Caco-2 (cell line): ENCODE data around the gene EXOC6B. TPM values are rescaled to one million over a fixed set of nuclear protein-coding genes. Genes with fewer than 3 reads are reported as not detected.

Experiments used
- BruUV-seq: library from RNA; stranded (reverse); fragments of 400-500 nt; replicated peaks from 2 replicates; lab custom pipeline; 2021; lab: Mats Ljungman, UMichigan
- CTCF ChIA-PET: fragments of 300-600 bp; sonication (Branson Sonifier 250); formaldehyde crosslinking; loops from one replicate; lab custom pipeline; 2022; ENCODE audit warnings: antibody characterized with exemption; lab: Charles Lee
- POLR2A ChIA-PET: fragments of 300-600 bp; sonication (Branson Sonifier 250); formaldehyde crosslinking; loops from one replicate; lab custom pipeline; 2022; ENCODE audit warnings: antibody characterized with exemption; lab: Charles Lee
- DNase-seq, 2 experiments: peaks; one replicate each; pipeline versions ENCODE4 v3.0.0 to v3.0.0-alpha.2; 2020 to 2022
- H3K27me3 ChIP-seq: replicated peaks from 2 replicates; pipeline ENCODE4 v1.6.0; 2011; ENCODE audit warnings: low read length; ENCODE audit not compliant: control insufficient read depth, insufficient read depth
- H3K36me3 ChIP-seq: 2 replicates; pipeline ENCODE4 v1.5.1; 2011; ENCODE audit warnings: low read length; ENCODE audit not compliant: control insufficient read depth, insufficient read depth
- H3K4me1 ChIP-seq: fragments of 250-450 bp; sonication (Bioruptor Pico); 2 replicates; pipeline ENCODE4 v1.5.1; 2020; ENCODE audit warnings: mild to moderate bottlenecking
- H3K4me3 ChIP-seq: 2 replicates; pipeline ENCODE4 v1.5.1; 2011; ENCODE audit warnings: low read depth, mild to moderate bottlenecking, control low read depth, low read length
- H3K9me3 ChIP-seq: fragments of 250-450 bp; sonication (Bioruptor Pico); 2 replicates; pipeline ENCODE4 v1.5.1; 2020; ENCODE audit warnings: mild to moderate bottlenecking, moderate library complexity
- H3K27ac Mint-ChIP-seq: one replicate; pipeline ENCODE4 v1.8.0; 2022; ENCODE audit warnings: mixed read lengths; ENCODE audit not compliant: unreplicated experiment
- H3K27me3 Mint-ChIP-seq: one replicate; pipeline ENCODE4 v1.8.0; 2022; ENCODE audit warnings: mixed read lengths; ENCODE audit not compliant: insufficient read depth, unreplicated experiment
- H3K36me3 Mint-ChIP-seq: one replicate; pipeline ENCODE4 v1.8.0; 2022; ENCODE audit warnings: mild to moderate bottlenecking, mixed read lengths; ENCODE audit not compliant: insufficient read depth, unreplicated experiment
- H3K4me1 Mint-ChIP-seq: one replicate; pipeline ENCODE4 v1.8.0; 2022; ENCODE audit warnings: low read depth, mixed read lengths; ENCODE audit not compliant: unreplicated experiment
- H3K4me3 Mint-ChIP-seq: one replicate; pipeline ENCODE4 v1.8.0; 2022; ENCODE audit warnings: mild to moderate bottlenecking, moderate library complexity, mixed read lengths; ENCODE audit not compliant: unreplicated experiment
- H3K9me3 Mint-ChIP-seq: one replicate; pipeline ENCODE4 v1.8.0; 2022; ENCODE audit warnings: mixed read lengths; ENCODE audit not compliant: unreplicated experiment
- intact Hi-C: fragments of 100-400 bp; cut with micrococcal nuclease; formaldehyde crosslinking; loops from one replicate; pipeline ENCODE4 v1.10.0; 2022; ENCODE audit not compliant: unreplicated experiment
- total RNA-seq: library from RNA; stranded (reverse); gene quantifications from 2 replicates; pipeline ENCODE4 v1.2.3, GENCODE V29; 2022
- TF ChIP-seq, protein P1 (sequence below), 2 experiments: fragments of 200-600 bp in 1 of 2; IDR thresholded peaks; 1 replicate in 1 of 2; 2 replicates in 1 of 2; pipeline versions ENCODE4 v1.5.1 to v1.8.0; 2011 to 2022; ENCODE audit warnings: antibody characterized with exemption in 1 of 2, control low read depth in 1 of 2, inconsistent platforms in 1 of 2, low read depth in 1 of 2, low read length in 1 of 2, mild to moderate bottlenecking in 1 of 2, moderate library complexity in 1 of 2; ENCODE audit not compliant: insufficient read depth in 1 of 2, severe bottlenecking in 1 of 2, unreplicated experiment in 1 of 2

Gene EXOC6B
- total RNA-seq, 1 experiment from 2014 or later: 36.1 TPM

DNA sequence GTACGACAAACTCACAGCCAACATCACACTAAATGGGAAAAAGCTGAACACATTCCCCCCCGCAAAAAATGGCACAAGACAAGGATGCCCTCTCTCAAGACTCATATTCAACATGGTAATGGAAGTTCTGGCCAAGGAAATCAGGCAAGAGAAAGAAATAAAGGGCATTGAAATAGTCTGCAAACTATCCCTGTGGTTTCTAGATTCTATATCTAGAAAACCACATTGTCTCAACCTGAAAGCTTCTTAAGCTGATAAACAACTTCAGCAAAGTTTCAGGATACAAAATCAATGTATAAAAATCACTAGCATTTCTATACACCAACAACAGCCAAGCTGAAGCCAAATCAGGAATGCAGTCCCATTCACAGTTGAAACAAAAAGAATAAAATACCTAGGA lies 383.6 kb downstream of the EXOC6B start:
- POLR2A ChIA-PET: no interaction called here
- Mint-ChIP-seq H3K27ac (no peak overlapping the region), H3K4me1 (no peaks in the 10 kb centered on the region), H3K27me3 (no peaks in the 10 kb centered on the region), H3K4me3 (no peak overlapping the region), H3K36me3 (no peaks in the 10 kb centered on the region), H3K9me3 (no peaks in the 10 kb centered on the region)
- CTCF ChIA-PET: no interaction called here
- no peak for DNase-seq
- Histone ChIP-seq H3K36me3 (no peaks in the 10 kb centered on the region), H3K27me3 (no peaks in the 10 kb centered on the region), H3K9me3 (no peaks in the 10 kb centered on the region), H3K4me1 (no peaks in the 10 kb centered on the region), H3K4me3 (no peak overlapping the region)
- TF ChIP-seq, protein P1, sequence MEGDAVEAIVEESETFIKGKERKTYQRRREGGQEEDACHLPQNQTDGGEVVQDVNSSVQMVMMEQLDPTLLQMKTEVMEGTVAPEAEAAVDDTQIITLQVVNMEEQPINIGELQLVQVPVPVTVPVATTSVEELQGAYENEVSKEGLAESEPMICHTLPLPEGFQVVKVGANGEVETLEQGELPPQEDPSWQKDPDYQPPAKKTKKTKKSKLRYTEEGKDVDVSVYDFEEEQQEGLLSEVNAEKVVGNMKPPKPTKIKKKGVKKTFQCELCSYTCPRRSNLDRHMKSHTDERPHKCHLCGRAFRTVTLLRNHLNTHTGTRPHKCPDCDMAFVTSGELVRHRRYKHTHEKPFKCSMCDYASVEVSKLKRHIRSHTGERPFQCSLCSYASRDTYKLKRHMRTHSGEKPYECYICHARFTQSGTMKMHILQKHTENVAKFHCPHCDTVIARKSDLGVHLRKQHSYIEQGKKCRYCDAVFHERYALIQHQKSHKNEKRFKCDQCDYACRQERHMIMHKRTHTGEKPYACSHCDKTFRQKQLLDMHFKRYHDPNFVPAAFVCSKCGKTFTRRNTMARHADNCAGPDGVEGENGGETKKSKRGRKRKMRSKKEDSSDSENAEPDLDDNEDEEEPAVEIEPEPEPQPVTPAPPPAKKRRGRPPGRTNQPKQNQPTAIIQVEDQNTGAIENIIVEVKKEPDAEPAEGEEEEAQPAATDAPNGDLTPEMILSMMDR (IDR thresholded peaks at IDR 0.05; ENCODE audit: insufficient read depth in 1 of 2, low read depth in 1 of 2, low read length in 1 of 2, severe bottlenecking in 1 of 2, unreplicated experiment in 1 of 2): no peak
- intact Hi-C loops: no loop called here
- BruUV-seq: no TSS peak

DNA sequence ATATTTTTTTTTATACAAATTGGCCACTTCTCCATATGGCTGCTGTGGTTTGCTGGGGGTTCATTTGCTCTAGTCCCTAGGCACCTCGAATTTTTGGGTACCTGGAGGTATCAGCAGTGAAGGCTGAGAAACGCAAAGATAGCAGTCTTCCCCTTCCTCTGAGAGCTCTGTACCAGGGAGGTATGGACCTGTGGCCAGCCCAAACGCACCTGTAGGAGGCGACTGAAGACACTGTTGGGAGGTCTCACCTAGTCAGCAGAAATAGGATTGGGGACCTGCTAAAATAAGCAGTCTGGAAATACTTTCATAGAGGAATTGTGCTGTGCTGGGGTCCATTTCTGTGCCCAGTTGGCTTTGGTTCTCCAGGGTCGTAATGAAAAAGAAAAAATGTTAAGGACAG lies 385.9 kb downstream of the EXOC6B start:
- no peaks in the 10 kb centered on the region for H3K4me1 Mint-ChIP-seq
- H3K27me3 Mint-ChIP-seq: no peaks in the 10 kb centered on the region
- TF ChIP-seq, protein P1 (IDR thresholded peaks at IDR 0.05; ENCODE audit: insufficient read depth in 1 of 2, low read depth in 1 of 2, low read length in 1 of 2, severe bottlenecking in 1 of 2, unreplicated experiment in 1 of 2): no peak
- peaks cover 16% of the 10 kb centered on the region for H3K36me3 Mint-ChIP-seq
- intact Hi-C loops: no loop called here
- Histone ChIP-seq H3K9me3 (no peaks in the 10 kb centered on the region), H3K36me3 (no peaks in the 10 kb centered on the region), H3K27me3 (no peaks in the 10 kb centered on the region), H3K4me1 (no peaks in the 10 kb centered on the region), H3K4me3 (no peak overlapping the region)
- DNase-seq: no peak
- ChIA-PET CTCF (no interaction called here), POLR2A (no interaction called here)
- no TSS peak for BruUV-seq
- no peak overlapping the region for H3K27ac Mint-ChIP-seq
- H3K4me3 Mint-ChIP-seq: no peak overlapping the region
- peaks cover 21% of the 10 kb centered on the region for H3K9me3 Mint-ChIP-seq

DNA sequence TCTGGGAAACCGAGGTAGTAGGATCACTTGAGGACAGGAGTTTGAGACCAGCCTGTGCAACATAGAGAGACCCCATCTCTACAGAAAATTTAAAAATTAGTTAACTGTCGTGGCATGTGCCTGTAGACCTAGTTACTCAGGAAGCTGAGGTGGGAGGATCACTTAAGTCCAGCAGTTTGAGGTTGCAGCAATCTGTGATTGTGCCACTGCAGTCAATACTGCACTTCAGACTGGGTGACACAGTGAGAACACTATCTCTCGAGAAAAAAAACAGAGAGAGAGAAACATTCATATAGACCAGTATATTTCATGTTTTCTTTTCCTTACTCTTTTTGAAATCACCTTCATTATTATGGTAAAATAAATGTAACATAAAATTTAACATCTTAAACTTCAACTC lies 387.5 kb downstream of the EXOC6B start:
- peaks cover 16% of the 10 kb centered on the region for H3K36me3 Mint-ChIP-seq
- POLR2A ChIA-PET: no interaction called here

More for the DNA sequence above, 387.5 kb downstream of the EXOC6B start:
- Mint-ChIP-seq H3K4me1 (no peaks in the 10 kb centered on the region), H3K4me3 (no peak overlapping the region), H3K27me3 (no peaks in the 10 kb centered on the region), H3K9me3 (peaks cover 28% of the 10 kb centered on the region), H3K27ac (no peak overlapping the region)
- no TSS peak for BruUV-seq
- H3K4me1 ChIP-seq: no peaks in the 10 kb centered on the region
- no peak for DNase-seq
- H3K4me3 ChIP-seq: no peak overlapping the region
- H3K9me3 ChIP-seq: no peaks in the 10 kb centered on the region
- TF ChIP-seq, protein P1 (IDR thresholded peaks at IDR 0.05; ENCODE audit: insufficient read depth in 1 of 2, low read depth in 1 of 2, low read length in 1 of 2, severe bottlenecking in 1 of 2, unreplicated experiment in 1 of 2): no peak
- CTCF ChIA-PET: no interaction called here
- H3K36me3 ChIP-seq: no peaks in the 10 kb centered on the region
- intact Hi-C loops: no loop called here
- no peaks in the 10 kb centered on the region for H3K27me3 ChIP-seq
